Measurements from ENCODE around the gene GFOD1.

Gene GFOD1

GRCh38 chr6:13485923-13486562 lies 1.4 kb downstream of the GFOD1 start:
- DNase-seq: peak in 3 of 4 experiments; percentile 47 to 67 (median 56)

GRCh38 chr6:13485303-13485702 lies 2.1 kb downstream of the GFOD1 start:
- no peak for DNase-seq

GRCh38 chr6:13484827-13485226 lies 2.6 kb downstream of the GFOD1 start:
- no peak for DNase-seq

- no peak for DNase-seq
These were observed 3.2 kb downstream of the GFOD1 start for GRCh38 chr6:13484138-13484708.

- DNase-seq: no peak
These were observed 6.5 kb downstream of the GFOD1 start for GRCh38 chr6:13480631-13481501.

- DNase-seq: no peak
These were observed 7.4 kb downstream of the GFOD1 start for GRCh38 chr6:13479971-13480434.

GRCh38 chr6:13479206-13479800 lies 8.1 kb downstream of the GFOD1 start:
- DNase-seq: peak in 2 of 4 experiments; percentile 58 to 62

- DNase-seq: no peak
These were observed 8.9 kb downstream of the GFOD1 start for GRCh38 chr6:13478525-13478966.

- DNase-seq: peak in 1 of 4 experiments; percentile 38
These were observed 12.6 kb downstream of the GFOD1 start for GRCh38 chr6:13474787-13475186.

GRCh38 chr6:13474360-13474759 lies 13.0 kb downstream of the GFOD1 start:
- peak in 3 of 4 experiments; percentile 28 to 61 (median 50) for DNase-seq

GRCh38 chr6:13473768-13474165 lies 13.6 kb downstream of the GFOD1 start:
- DNase-seq: peak in 2 of 4 experiments; percentile 26 to 33

GRCh38 chr6:13472976-13473767 lies 14.2 kb downstream of the GFOD1 start:
- no peak for DNase-seq

- no peak for DNase-seq
These were observed 15.3 kb downstream of the GFOD1 start for GRCh38 chr6:13472099-13472498.

GRCh38 chr6:13471184-13471583 lies 16.2 kb downstream of the GFOD1 start:
- no peak for DNase-seq

- DNase-seq: peak; percentile 37 to 76 (median 51)
These were observed 16.9 kb downstream of the GFOD1 start for GRCh38 chr6:13470238-13471140.

- DNase-seq: peak in 3 of 4 experiments; percentile 18 to 75 (median 57)
These were observed 17.7 kb downstream of the GFOD1 start for GRCh38 chr6:13469693-13470092.

GRCh38 chr6:13468839-13469238 lies 18.6 kb downstream of the GFOD1 start:
- DNase-seq: no peak

GRCh38 chr6:13467216-13467600 lies 20.2 kb downstream of the GFOD1 start:
- DNase-seq: no peak

- peak; percentile 51 to 85 (median 68) for DNase-seq
These were observed 20.8 kb downstream of the GFOD1 start for GRCh38 chr6:13466304-13467215.

GRCh38 chr6:13465734-13466133 lies 21.7 kb downstream of the GFOD1 start:
- peak; percentile 37 to 70 (median 54) for DNase-seq
